Measurements from ENCODE around the gene OLFML2A. TPM values are rescaled to one million over a fixed set of nuclear protein-coding genes. Genes with fewer than 3 reads are reported as not detected.

Gene OLFML2A
- total RNA-seq, 1 donor from 2014 or later: not detected

DNA sequence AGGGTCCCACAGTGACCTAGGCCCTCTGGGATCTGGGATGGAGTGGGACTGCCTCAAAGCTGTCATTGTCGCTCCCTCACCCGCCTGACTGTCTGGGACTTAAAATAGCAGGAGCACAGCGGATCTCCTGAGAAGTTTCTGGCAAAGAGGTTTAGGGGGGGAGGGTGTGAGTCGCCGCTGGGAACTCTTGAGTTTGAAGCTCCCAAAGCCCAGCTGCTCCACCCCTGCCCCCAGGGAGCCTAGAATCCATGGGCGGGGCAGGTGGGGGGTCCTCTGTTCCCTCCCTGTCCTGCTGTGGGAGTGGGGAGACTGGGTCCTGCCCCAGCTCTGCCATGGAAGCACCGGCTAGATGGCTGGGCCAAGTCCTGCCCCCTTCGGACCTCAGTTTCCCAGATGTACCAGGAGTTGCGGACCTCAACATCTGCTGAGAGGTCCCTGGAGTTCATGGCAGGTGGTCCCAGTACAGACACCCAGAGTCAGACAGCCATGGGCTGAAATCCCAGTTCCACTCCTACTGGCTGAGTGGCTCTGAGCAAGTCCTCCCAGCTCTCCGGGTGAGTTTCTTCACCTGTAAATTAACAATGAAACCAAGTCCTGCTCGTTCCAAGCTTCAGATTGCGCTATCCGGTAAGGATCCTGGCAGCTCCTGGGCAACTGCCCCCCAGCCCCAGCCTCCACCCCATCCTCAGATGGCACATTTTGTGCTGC is 75.3 kb downstream of the OLFML2A start:
- intact Hi-C loops (cut with micrococcal nuclease): loop anchor here (2.0 kb wide), 1 partner anchor 139 kb away; no protein-coding TSS in a partner anchor

DNA sequence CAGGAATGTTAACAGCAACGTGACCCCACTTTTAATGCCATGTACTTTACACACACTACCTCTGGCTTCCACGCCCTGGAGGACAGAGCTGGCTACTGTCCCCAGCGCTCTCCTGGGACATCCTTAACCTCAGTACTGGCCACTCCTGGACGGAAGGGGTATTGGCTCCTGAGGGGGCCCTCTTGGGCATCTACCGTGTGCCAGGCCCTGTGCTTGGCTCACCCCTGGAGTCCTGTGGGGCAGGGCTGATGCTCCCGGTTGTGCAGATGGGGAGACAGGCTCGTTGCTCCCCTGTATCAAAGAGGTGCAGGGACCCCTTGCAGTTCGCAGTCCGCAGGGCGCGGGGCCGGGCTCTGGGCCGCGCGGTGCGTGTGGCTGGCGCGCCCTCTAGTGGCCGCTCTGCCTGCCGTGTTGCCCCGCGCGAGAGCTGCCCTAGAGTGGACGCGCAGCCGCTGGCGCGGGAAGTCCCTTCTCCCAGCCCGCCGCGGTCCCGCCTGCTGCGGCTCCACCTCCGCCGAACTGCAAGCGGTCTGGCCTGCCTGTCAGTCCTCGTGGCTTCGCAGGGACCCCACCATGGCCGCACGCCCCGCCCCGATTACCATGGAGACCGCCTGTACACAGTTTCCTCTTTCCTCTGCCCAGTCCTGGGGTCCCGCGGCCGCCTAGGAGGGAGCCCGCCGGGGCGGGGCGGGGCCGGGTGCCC is 76.0 kb downstream of the OLFML2A start, which contains the start of gene WDR38:
Gene WDR38 (plus strand): TSS at position 632 of the 703 bp plus-strand sequence. CDS start 72 bp downstream, outside the sequence.
- intact Hi-C loops (cut with micrococcal nuclease): loop anchor here (1.0 to 2.0 kb wide), 3 partner anchors 8 to 140 kb away; partner anchors contain the start of gene RPL35

DNA sequence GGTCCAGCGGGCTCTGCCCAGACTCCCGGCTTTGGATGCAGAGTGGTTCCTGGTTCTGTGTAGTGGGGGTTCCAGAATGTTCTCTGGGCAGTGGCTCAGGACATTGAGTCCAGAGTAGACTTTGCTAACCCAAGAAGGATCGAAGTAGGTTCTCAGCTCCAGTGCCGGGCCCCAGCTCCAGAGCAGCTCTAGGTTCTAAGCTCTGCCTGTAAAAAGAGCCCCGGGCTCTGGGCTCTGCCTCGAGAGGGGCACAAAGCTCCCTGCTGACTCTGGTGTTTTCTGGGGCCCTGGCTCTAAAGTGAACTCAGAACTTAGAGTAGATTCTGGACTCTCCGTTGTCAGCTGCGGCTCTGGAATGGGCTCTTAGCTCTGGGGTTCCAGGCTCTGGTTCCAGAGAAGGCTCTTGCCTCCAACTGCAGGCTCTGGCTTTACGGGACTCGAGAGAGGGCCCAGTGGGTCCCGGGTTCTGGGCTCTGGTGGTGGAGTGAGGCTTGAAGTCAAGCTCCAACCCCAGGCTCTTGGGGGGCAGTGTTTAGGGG is 76.7 kb downstream of the OLFML2A start:
- intact Hi-C loops (cut with micrococcal nuclease): loop anchor here (1.0 to 2.0 kb wide), 3 partner anchors 8 to 141 kb away; partner anchors contain the start of gene RPL35

GRCh38 chr9:124854161-124854560 is 77.2 kb downstream of the OLFML2A start:
- intact Hi-C loops (cut with micrococcal nuclease): no loop called here

GRCh38 chr9:124854822-124855221 is 77.9 kb downstream of the OLFML2A start:
- intact Hi-C loops (cut with micrococcal nuclease): no loop called here

DNA sequence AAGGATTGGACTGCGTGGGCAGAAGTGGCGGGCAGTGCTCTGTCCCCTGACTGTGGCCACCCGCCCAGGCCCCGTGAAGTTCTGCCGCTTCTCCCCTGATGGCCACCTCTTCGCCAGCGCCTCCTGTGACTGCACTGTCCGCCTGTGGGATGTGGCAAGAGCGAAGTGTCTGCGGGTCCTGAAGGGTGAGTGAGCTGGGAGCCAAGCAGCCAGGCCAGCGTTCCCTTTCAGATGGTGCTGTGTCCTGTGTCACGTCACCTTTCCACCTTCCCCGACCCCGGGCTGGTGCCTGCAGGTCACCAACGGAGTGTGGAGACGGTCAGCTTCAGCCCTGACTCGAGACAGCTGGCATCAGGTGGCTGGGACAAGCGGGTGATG is 78.6 kb downstream of the OLFML2A start:
- intact Hi-C loops (cut with micrococcal nuclease): no loop called here

DNA sequence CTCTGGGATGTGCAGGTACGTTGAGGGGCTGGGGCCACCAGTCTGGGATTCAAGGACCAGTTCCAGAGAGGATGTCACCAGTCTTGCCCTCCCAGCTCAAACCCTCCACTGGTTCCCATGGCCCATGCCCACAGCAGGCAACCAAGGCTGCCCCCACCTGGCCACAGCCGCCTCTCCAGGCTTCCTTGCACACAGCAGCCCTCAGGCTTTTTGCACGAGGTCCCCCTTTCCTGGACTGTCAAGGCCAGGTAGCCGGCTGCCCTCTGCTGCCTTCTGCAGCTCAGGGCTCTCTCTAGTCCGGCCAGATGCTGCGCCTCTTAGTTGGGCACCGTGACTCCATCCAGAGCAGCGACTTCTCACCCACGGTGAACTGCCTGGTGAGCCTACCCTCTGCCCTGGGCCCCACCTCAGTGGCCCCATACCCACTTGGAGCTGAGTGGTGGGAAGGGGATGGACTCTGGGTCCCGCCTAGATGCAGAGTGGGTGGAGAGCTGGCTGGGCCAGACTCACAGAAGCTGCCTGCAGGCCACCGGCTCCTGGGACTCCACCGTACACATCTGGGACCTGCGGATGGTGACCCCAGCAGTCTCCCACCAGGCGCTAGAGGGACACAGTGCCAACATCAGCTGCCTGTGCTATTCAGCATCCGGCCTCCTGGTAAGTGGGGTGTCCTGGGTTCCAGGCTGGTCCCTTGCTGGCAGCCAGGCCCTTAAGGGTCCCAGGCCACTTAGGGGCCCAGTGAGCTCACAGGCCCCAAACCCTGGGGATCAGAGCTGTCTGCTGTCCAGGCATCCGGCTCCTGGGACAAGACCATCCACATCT is 79.2 kb downstream of the OLFML2A start:
- intact Hi-C loops (cut with micrococcal nuclease): no loop called here

DNA sequence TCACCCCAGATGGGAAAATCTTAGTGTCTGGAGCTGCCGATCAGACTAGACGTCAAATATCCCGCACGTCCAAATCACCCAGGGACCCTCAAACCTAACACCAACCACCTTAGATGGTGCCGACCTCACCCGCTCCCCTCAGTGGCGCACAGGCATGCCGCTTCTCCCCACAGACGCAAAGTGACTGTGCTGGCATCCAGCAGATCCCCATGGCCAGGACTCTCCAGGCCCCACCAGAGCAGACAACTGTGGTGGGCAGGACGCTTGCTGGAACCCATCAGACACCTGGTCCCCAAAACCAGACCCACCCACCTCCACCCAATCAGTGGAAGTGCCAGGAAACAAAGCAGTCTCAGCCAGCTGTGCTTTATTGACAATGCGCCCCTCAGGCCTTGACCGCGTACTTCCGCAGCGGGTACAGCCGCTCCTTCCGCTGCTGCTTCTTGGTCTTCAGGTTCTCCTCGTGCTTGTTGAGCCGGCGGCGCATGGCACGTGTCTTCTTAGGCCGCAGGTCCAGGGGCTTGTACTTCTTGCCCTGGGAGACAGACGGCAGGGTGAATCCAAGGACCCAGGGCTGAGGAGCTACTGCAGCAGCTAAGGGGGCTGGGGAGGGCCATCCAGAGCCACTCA is 80.7 kb downstream of the OLFML2A start:
- intact Hi-C loops (cut with micrococcal nuclease): no loop called here

- intact Hi-C loops (cut with micrococcal nuclease): no loop called here
Measured at GRCh38 chr9:124858330-124859046, 81.6 kb downstream of the OLFML2A start.

DNA sequence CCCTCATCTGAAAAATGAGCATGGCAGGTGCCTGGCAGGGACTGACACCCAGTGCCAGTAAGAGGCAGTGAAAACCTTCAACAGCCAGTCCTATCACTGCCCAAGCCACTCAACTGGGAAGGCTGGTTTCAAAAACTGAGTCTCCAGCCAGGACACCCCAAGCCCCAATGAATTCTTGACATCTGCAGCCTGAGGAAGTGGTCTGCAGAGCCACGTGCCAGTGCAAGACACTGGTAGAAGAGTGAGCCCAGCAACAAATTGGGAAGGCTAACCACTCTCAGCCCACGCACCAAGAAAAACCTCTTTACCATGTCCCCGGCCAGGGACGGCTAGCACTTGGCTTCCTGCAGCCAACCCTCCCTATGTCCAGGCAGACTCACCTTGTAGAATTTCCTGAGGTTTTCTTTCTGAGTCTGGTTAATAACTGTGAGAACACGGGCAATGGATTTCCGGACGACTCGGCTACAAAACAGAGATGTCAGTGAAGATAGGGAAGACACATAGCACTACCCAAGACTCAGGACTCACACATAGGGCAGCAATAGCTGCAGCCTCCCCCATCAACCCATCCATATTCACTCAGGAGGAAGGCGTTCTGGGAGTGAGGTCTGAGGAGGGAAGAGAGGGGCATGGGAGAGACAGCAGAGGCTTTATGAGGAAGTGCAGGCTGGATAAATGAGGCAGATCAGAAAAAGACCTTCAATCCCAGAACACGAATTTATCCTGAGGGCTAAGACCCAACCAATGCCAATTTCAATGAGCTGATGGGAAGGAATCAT is 83.1 kb downstream of the OLFML2A start:
- intact Hi-C loops (cut with micrococcal nuclease): loop anchor here (10.0 kb wide), 1 partner anchor 1955 kb away; the partner anchor contains the start of gene RC3H2

DNA sequence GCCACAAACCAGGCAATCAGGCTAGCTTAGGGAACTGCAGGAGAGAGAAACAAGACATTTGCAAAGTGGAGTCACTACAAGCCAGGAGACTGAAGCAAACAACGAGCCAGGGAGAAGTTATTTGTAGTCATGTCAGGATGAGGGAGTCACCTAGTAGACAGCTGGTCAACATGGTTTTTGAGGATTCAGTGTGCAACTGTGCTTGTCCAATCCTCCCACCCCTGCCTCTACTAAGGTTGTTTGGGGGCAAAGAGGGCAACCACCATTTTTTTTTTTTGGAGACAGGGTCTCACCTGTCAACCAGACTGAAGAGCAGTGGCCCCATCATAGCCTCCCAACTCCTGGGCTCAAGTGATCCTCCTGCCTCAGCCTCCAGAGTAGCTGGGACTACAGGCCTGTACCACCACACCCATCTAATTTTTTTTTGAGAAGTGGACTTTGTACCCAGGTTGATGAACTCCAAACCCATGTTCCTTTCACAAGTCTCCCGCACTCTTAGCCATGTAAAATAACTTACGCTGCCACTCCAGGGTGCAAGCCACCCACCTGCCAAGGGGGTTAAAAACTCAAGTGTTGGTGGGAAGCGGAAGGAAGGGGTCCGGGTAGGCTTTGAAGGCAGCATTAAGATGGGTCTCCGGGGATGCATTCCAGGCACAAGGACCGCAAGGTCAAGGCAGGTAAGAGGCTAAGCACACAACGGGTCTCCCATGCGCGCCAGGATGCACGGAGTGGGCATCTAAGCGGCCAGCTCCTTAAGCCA is 83.8 kb downstream of the OLFML2A start:
- intact Hi-C loops (cut with micrococcal nuclease): loop anchor here (1.0 to 10.0 kb wide), 2 partner anchors 7 to 1956 kb away; partner anchors contain the start of genes RC3H2 and WDR38

GRCh38 chr9:124861342-124862229 is 84.7 kb downstream of the OLFML2A start, which contains the start of the genes ARPC5L and RPL35:
Gene ARPC5L (plus strand): TSS chr9:124862130. CDS start chr9:124869291, 7,161 bp downstream.
Gene RPL35 (minus strand): TSS chr9:124861957. CDS start chr9:124861912, 45 bp downstream.
- intact Hi-C loops (cut with micrococcal nuclease): loop anchor here (1.0 to 10.0 kb wide), 7 partner anchors 8 to 1957 kb away; partner anchors contain the start of genes GOLGA1, HSPA5, NR6A1 and RABEPK

GRCh38 chr9:124863371-124863871 is 86.5 kb downstream of the OLFML2A start:
- intact Hi-C loops (cut with micrococcal nuclease): loop anchor here (2.0 to 10.0 kb wide), 2 partner anchors 337 to 1959 kb away; partner anchors contain the start of genes RABEPK and RC3H2

Measured in T-helper 2 cell treated with Interferon-gamma antibody and Interleukin-4, amounts not matched to agents 100 ng/mL and 5 ng/mL, for 36 hours (primary cell).